Stimulated activated CD8-positive, alpha-beta memory T cell treated with anti-CD3 and anti-CD28 coated beads, Interleukin-4, amount 100 ng/mL, for 4 hours (primary cell): Measurements from ENCODE around the gene ROR1.
"Not testable (repeated sequence)": the region's sequence is repeated elsewhere in the genome, so short reads cannot be mapped to it uniquely, and the experiment has no call there.

Source experiments
- DNase-seq, 2 donors: peaks; one replicate each; pipeline ENCODE4 v3.0.0-alpha.2; 2020; ENCODE audit warnings: low read depth in 2 of 2, low spot score in 1 of 2

Gene ROR1

DNA sequence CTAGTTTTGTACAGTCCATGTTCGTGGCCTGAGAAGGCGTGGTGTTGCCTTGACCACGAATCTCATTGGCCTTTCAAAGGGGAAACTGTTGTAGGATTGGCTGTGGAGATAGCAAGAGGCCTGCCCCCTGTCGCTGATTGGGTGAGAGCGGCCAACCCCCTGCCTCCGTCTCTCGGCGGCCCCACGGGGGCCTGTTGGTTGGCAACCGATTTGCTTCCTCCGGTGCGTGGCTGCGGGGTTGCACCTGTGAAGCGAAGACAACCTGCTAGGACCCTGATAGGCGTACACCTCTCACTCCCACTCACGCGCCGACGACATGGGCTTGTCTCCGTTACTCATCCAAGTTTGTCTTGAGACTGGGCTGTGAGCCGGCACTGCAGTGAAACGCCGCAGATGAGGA, 429.6 kb downstream of the ROR1 start, which contains the start of gene UBE2U:
TSS of gene UBE2U (plus strand) at position 204 of the 400 bp plus-strand sequence. CDS start 428 bp downstream, outside the sequence.
- DNase-seq = no peak

DNA sequence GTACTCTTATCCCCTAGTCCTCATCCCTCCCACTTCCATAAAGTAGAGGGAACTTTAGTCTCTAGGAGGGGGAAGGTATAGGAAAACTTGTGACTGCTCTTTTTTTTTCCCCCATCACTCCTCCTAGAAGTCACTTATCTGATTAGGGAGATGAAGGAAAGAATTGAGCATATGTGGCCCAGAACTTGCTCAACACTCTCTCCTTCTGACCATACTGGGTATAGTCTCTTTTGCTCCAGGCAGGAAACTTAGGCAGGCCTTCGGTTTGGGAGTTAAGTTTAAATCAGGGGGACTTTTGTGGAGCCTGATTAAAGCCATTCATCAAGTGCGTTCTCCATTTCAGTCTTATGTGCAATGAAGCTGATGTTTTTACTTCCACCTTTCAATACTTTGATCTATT, 435.4 kb downstream of the ROR1 start:
- no peak for DNase-seq

DNA sequence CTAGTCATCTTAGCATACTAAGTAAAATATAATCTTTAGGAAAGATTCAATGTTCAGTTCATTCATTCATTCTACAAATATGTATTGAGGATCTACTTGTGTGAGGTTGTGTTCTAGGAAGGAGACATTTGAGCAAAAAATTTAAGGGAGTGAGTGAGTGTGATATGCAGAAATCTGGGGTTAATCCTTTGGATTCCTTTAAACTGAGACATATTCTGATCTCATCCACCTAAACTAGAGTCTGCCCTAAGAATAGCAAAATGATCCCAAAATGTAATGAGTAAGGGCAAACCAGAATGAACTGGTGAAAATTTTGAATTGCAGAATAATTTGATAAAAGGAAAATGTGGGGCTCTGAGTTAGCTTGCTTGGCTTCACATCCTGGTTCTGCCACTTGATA, 438.2 kb downstream of the ROR1 start:
- DNase-seq = no peak

DNA sequence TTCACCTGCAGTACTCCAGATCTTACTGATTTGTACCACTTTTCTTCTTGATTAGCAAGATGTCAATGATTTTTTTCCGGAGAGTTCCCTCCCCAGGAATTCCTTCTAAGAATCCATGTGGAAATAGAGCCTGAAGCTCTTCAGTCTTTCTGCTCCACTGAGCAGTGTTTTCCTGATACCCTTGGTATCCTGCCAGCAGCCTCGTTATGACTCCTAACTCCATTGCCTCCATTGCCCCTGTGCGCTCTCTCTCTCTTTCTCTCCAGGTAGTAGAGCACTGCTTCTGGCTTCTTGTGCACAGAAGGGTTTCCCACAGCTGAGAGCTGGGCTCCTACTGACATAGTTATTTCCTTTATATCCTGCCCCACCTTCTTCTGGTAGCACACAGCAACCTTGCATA, 441.8 kb downstream of the ROR1 start:
- no peak for DNase-seq

DNA sequence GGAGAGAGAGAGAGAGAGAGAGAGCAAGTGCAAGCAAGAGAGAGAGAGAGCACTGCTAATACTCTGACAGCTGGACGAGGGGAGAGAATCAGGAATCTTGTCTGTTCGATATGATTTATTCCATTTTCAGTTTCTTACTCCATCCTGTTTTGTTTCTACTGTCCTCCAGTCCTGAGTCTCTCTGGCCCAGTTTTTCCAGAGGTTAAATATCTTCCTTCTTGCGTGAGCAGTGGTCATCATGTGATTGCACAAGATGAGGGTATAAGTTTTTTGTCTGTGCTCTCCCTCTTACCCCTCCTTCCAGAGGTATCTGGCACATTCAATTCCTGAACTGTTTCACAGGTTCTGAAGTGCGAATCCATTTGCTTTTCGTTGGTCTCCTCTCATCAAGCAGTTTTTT, 446.4 kb downstream of the ROR1 start:
- no peak for DNase-seq

DNA sequence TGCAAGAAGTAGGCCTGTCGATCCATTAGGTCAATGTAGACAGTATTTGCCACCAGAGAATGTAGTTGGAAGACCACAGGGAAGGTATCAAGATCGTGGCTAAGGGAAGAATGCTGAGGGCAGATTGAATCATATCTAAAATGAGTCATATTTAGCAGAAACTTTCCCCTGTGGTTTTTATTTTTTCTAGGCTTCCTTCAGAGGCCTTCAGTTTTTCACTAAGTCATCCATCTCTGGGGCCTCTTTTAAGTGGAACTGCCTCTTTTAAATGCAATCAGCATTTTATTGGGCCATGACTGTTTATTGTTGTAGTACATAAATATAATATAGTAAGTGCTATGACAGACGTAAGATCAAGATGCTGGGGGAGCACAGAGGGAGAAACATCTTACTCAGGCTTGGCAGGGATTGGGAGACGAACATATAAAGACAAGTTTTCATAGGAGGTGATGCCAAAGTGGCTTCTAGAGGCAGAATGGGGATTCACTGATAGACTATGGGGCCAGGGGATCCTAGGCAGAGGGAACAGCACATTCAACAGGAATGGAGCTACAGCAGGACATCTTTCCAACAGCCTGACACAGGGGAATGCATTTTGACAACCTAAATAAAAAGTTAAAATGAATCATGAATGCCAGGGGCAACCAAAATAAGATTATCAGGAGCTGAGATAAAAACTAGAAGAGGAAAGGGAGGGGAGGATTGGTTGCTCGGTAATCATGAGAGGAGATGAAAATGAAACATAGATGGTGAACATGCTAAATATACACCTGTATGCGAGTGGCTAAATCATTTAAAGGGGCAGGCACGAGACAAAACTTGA, 449.7 kb downstream of the ROR1 start:
- no peak for DNase-seq

DNA sequence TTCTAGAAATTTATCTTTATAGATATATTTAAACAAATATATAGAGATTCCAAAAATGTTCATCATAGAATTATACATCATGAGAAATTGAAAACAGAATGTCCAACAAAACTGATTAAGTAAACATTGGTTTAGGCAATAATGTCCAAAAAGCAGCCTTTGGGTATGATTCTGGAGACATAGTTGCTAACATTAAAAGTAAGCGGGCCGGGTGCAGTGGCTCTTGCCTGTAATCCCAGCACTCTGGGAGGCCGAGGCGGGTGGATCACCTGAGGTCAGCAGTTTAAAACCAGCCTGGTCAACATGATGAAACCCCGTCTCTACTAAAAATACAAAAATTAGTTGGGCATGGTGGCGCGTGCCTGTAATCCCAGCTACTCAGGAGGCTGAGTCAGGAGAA, 450.4 kb downstream of the ROR1 start:
- DNase-seq = not testable (repeated sequence)

DNA sequence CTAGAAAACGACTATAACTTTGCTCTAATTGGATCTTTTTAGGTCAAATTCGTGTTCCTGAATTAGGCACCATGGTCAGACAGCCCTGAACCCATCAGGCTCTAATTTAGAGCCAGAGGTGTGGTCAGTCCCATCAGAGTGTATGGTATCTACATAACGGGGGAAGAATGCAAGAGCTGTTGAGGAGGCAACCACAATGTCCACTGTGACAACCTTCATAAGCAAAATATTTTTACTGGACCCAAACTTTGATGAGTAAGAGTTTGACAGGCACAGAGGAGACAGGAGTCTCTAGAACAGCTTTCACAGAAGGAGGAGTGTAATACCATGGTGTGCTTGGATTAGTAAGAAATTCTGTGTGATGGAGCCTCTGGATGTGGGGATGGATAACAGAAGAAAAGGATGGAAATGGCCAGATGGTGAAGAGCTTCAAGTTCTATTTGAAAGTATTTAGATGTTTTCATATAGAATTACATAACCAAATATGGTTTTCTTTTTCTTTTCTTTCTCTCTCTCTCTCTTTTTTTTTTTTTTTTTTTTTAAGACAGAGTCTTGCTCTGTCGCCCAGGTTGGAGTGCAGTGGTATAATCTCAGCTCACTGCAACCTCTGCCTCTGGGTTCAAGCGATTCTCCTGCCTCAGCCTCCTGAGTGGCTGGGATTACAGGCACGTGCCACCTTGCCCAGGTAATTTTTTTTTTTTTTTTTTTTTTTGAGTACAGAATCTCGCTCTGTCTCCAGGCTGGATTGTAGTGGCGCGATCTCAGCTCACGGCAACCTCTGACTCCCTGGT, 454.5 kb downstream of the ROR1 start:
- DNase-seq = no peak

DNA sequence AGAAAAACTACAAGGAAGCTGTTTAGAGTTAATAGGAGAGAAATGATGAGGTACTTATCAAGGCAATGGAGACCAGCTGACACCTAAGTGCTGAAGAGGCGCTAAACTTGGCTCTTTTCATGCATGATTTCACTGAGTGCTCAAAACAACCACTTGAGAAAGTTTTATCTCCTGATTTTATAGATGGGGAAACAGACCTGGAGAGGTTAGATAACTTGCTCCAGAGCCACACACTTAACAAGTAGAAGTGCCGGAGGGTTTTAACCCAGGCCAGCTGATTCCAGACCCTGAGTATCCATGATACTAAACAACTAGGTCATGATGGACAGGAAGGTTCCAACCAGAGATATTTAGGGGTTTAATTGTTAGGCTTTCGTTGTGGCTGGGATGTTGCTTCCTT, 455.5 kb downstream of the ROR1 start:
- DNase-seq = no peak
